ENCODE data around the gene C3orf85.

Gene C3orf85

DNA sequence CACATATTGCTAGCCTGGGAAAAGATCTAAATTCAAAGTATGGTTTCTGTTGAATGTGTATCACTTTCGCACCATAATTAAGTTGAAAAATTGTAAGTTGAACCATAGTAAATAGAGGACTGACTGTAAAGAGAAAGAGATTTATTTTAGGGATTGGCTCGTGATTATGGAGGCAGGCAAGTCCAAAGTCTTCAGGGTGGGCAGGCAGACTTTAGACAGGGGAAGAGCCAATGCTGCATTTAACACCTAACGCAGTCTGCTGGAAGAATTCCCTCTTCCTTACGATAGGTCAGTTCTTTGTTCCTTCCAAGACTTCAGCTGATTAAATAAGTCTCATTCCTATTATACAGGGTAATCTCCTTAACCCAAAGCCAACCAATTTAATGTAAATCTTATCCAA, 15.8 kb downstream of the C3orf85 start:
- no peak for DNase-seq (ENCODE audit: low read depth in 2 of 2)

DNA sequence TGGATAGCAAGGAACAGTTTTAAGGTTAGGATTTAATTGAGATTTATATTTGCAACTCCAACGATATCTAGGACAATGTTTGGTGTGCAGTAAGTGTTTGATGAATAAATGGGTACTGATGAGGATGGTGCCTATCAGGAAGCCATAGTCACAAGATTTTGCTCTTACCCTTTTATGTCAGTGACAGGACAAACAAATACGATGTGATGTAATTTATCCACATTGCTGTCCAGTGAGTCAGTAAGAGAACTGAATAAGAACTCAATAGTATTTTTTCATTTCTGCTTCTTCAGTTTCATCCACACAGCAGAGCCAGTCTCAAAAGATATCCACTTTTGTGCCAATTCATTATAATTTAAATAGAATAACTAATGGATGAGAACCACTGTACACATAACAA, 18.5 kb downstream of the C3orf85 start:
- DNase-seq (ENCODE audit: low read depth in 2 of 2): no peak

DNA sequence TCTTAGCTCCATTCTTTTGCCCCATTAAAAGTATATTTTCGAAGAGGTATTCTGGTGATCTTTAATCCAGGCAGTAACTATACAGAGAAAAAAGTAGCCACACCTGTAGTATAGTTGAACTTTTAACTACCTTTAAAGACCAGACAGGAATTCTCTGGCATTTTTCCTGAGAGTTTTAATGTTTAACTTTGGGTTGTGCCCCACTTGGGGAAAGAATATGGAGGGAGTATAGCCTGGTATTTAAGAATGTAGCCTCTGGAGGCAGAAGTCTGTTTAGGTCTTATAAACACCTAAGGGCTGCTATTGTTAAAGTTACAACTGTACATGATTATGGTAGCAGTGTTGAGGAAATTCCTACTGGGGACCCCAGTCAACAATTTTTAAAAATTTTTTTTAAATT, 19.3 kb downstream of the C3orf85 start:
- DNase-seq (ENCODE audit: low read depth in 2 of 2): no peak

DNA sequence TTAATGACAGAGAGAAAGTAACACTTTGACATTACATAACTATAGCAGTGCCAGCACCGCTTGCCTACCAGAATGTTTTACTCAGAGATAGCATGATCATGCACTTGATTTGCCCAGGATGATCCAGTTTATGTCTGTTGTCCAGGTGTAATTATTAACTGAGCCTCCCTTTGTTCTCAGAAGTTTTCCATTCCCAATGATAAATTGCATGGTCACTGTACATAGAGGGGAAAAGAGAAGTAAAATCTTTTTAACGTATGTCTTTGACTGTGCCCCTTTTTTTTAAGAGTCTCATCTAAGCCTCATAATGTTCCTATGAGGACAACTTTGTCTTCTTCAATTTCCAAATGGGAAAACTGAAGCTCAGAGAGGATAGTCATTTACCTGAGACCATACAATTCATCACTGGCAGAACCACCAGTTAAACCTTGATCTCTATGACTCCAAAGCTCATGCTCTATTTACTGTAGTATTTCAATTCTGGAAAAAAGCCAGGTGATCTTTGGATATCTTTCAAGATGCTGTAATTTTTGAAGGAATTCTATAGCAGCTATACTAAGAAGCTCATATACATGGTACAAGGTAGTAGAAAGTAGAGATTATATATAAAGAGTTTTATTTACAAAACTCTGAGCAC, 25.1 kb downstream of the C3orf85 start:
- DNase-seq (ENCODE audit: low read depth in 2 of 2): no peak

DNA sequence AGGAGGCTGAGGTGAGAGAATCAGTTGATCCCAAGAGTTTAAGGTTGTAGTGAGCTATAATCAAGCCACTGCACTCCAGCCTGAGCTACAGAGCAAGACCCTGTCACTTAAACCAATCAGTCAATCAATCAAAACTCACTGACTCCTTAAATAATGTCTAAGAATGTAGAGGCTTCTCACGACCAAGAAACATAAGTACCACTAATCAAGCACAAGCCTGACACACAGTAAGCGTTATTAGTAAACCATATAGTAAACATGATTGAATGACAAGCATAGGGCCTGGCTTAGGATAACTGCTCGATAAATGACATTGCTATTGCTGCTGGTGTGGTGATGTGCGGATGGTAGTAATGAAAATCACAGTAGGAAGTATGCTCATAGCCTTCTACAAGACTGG, 29.4 kb downstream of the C3orf85 start:
- DNase-seq (ENCODE audit: low read depth in 2 of 2): no peak

DNA sequence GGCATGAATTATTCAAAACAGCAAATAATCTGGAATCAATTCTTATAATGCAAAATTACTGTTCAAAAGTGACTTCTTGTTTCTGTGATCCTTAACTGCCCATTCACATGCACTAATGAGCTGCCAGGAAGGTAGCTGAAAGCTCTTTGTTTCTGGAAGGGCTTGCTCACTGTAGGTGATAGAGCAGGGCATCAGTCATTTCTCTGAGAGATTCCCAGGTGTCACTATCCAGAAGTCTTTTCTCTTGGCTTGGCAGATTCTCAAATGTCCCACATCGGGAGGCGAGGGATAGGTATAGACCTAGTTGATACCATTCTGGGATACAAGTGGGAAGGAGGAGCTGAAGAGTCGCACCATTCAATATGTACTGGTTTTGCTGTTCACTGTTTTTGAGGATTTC, 35.0 kb downstream of the C3orf85 start:
- no peak for DNase-seq (ENCODE audit: low read depth in 2 of 2)

DNA sequence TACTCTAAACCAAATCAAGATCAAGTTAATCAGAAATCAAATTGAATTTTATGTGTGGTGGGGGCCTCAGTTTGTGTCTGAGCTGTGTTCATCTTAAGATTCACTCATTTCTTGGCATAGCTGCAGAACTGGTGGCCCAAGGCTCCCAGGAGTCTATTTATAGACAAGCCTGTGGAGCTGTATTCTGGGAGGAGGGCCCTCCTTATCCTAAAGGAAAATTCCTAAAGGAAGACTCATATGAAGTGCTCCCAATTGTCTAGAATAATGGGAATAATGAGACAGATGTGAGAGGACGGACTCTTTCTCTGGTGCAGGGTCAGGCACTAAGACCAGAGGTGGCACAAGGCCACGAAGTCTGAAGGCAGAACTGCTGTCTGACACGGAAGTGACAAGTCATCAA, 38.9 kb downstream of the C3orf85 start:
- DNase-seq (ENCODE audit: low read depth in 2 of 2): no peak

DNA sequence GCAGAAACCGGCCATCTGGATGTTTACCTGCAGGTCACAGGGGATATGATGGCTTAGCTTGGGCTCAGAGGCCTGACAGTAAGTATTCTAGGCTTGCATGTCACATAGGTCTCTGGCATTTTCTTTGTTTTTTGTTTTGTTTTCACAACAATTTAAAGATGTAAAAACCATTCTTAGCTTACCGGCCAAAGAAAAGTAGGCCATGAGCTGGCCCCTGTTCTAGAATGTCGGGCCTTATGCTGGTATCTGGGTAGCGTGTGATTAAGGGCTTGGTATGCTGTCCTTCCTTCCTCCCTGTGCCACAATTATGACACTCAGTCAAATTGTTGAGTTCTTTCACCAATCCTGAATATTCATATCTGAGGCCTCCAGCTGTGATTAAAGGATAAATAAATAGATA, 40.2 kb downstream of the C3orf85 start:
- no peak for DNase-seq (ENCODE audit: low read depth in 2 of 2)

DNA sequence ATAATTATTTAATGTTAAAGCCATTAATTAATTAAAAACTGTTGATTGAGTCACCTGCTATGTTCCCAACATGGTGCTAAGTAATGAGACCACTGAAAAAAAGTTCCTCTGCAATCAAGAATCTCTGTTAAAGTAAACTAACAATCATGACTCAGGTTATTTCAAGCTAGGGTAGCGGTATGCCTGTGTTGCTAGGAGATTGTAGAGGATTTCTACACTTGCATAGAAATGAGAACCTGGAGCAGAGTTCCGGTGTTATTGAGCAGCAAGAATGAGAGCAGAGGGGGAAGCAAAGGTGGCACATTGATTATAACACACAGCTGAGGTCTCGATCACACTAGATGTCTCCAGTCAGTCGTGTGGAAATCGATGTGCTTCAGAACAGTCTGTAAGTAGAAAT, 41.4 kb downstream of the C3orf85 start:
- no peak for DNase-seq (ENCODE audit: low read depth in 2 of 2)

DNA sequence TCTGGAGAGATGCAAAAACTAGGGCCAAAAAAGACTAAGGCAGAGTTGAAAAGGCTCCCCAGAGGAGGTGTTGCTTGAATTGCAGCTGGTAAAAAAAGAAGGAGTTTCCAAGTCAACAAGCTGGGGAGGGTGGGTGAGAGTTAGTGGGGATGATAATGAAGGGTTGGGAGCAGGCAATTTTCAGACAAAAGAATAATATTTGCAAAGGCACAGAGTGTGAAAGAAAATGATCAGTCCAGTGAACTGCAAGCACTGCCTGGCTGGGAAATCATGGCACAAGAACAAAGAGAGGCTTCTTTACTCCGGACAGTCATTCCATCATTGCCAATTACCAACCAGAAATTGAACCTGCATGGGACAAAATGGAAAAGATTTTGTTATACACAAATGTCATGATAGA, 42.2 kb downstream of the C3orf85 start:
- DNase-seq (ENCODE audit: low read depth in 2 of 2): no peak

DNA sequence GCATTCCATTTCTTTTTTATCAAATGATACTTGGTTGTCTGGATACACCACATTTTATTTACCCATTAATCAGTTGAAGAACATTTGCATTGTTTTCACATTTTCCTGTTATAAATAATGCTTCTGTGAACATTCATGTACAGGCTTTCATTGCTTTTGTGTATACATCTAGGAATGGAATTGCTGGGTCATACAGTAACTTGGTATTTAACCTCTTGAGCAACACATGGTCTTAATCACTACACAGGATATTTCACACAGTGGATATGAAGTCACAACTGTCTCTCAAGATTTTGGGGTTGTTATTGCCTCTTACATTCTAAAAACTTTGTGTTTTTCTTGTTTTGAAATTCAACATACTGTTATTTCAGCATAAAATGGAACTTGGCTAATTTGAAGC, 48.2 kb downstream of the C3orf85 start:
- no peak for DNase-seq (ENCODE audit: low read depth in 2 of 2)

DNA sequence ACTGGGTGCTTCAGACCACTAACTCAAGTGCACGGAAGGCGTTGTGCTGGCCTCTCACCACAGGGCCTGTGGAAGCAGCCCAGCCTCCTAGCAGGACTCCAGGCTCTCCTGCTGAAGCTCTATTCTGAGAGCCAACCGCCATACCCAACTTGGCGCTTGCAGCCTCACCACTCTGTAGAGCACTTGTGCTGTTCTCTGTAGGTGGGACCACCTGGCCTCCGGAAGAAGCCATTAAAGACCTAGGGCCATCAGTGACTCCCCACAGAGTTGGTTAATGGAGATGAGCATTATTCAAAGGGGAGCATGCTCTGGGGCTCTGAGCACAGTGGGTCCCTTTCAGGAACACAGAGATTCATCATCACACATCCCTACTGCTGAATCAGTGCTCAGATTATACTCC, 50.9 kb downstream of the C3orf85 start:
- DNase-seq (ENCODE audit: low read depth in 2 of 2): no peak

DNA sequence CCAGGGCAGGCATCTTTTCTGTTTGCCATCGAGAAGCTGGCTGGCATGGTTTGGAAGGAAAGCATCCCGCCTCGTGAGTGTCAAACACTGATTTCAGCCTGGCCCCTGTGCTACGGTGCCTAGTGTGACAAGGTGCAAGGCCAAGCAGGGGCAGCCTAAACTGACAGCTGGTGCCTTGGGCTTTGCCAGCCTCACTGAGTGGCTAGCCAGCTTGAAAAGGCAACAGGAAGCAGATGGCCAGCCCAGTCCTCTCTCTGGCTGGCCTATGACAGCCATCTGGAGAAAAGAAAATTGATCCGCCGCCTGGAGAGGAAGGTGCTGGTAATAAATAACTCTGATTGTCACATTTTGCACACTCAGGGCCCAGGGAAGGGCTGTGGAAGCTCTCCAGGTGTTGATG, 52.2 kb downstream of the C3orf85 start:
- DNase-seq (ENCODE audit: low read depth in 2 of 2): no peak

DNA sequence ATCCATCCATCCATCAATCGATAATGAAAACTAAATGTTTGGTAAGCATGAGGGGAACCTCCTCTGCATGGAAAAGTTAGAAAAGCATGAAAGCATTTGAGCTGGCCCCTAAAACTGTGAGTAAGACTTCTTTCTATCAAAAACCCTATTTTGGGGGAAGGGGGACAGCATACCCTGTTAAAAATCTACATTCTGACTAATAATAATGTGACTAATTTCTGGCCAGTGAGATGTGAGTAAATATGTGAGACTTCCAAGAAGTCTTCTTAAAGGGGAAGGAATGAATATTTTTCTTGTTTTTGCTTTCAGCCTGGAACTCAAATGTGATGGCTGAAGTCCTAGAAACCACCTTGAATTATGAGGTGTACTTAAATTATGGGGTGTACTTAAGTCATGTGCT, 54.9 kb downstream of the C3orf85 start:
- no peak for DNase-seq (ENCODE audit: low read depth in 2 of 2)

DNA sequence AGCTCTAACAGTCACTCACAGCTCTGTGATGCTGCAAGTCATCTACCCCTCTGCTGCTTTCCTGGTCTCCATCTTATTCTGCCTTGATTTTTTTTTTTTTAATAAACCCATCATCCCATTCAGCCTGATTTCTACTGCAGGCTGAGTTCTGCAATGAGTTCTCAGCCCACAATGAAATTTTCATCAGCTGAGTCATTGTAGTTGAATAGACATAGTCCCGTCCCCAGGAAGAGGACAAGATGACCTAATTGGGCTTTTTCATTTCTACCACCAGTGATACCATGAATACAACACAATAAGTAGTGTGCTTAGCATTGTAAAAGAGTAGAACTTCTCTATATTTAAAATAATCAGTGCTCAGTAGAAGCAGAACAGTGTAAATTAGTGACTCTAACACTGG, 59.3 kb downstream of the C3orf85 start:
- no peak for DNase-seq (ENCODE audit: low read depth in 2 of 2)

All from stimulated activated CD4-positive, alpha-beta T cell treated with anti-CD3 and anti-CD28 coated beads, Interleukin-1b, Interleukin-23, amount 100 ng/mL, for 4 hours (primary cell).